Neural progenitor cell (in vitro differentiated cells): ENCODE measurements around the gene NKAIN2.

ENCODE experiments used
- EZH2 ChIP-seq: fragments of 200-600 bp; sonication (generic); IDR thresholded peaks from 2 replicates; pipeline ENCODE4 v1.6.1; 2017; ENCODE audit warnings: antibody characterized with exemption, mild to moderate bottlenecking, moderate library complexity
- EZH2phosphoT487 ChIP-seq: fragments of 200-600 bp; sonication (generic); IDR thresholded peaks from 2 replicates; pipeline ENCODE4 v1.6.1; 2017; ENCODE audit warnings: antibody characterized with exemption
- TF ChIP-seq, protein P1 (sequence below): fragments of 200-600 bp; sonication (generic); IDR thresholded peaks from 2 replicates; pipeline ENCODE4 v1.5.1; 2017; ENCODE audit warnings: antibody characterized with exemption, mild to moderate bottlenecking

DNA sequence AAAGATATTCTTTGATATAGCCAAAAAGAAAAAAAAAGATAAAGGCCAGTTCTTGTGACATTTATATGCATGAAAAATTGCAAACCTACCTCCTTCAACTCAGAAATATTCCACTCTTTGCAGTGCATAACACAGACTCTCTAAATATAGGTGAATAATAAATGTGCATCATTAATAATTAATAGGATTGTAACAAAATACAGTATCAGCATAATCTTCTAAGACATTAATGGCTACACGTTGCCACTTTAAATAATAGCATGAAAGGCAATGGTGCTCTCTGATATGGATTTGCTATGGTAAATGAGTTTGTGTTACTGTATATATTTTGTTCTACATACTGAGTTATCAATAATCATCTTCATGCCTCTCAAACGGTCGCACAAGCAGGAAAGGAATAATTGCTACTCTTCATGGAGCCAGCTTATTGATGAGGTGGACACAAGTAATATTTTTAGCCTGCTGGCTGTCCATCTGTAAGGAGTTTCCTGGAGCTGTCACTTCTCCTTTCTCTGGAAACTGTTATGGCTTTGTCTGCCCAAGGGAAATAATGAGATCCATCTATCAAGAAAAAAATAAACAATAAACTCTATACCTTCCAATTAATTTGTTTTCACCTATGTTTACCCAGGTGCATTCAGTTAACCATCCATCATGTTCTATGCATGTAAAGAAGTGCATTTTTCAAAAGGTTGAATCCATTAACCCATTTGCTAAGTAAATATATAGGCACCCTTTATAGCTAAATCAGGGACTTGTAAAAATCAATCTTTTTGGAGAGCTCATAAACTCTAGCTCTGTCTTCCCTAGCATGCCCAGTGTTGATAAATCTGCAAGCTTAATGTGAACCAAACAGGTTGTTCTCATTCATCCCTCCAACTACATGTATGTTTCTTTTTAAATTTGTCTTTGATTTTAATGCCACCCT lies 253.0 kb downstream of the NKAIN2 start:
- TF ChIP-seq, protein P1, sequence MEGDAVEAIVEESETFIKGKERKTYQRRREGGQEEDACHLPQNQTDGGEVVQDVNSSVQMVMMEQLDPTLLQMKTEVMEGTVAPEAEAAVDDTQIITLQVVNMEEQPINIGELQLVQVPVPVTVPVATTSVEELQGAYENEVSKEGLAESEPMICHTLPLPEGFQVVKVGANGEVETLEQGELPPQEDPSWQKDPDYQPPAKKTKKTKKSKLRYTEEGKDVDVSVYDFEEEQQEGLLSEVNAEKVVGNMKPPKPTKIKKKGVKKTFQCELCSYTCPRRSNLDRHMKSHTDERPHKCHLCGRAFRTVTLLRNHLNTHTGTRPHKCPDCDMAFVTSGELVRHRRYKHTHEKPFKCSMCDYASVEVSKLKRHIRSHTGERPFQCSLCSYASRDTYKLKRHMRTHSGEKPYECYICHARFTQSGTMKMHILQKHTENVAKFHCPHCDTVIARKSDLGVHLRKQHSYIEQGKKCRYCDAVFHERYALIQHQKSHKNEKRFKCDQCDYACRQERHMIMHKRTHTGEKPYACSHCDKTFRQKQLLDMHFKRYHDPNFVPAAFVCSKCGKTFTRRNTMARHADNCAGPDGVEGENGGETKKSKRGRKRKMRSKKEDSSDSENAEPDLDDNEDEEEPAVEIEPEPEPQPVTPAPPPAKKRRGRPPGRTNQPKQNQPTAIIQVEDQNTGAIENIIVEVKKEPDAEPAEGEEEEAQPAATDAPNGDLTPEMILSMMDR: no peak
- no peak for TF ChIP-seq EZH2phosphoT487
- no peak for TF ChIP-seq EZH2
